Measurements from ENCODE around the gene C1orf167. TPM values are rescaled to one million over a fixed set of nuclear protein-coding genes. Genes with fewer than 3 reads are reported as not detected.

Gene C1orf167
- total RNA-seq, 4 donors from 2014 or later = 0.21 to 0.82 TPM; not detected in 2

DNA sequence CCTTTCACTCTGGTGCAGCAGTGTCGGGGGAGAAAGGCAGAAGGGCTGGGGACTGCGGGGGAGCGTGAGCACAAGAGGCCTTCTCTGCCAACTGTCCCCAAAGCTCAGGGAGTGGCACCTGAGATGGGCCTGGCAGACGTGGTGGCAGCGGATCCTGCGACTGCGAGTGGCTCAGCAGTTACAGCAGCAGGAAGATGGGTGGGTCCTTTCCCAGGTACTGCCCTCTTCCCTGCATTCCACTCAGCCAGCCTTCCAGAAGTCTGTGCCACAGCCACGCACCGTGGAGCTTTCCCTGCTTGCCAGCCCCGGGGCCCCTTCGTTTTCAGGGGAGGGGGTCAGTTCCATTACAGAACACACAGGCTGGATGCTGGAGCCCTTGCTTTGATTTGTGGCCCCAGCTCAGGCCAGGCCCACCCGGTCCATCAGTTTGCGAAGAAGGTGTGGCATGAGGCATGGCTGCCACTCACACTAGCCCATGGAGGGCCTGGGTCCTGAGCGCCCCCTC lies 26.6 kb downstream of the C1orf167 start:
- Histone ChIP-seq H3K27me3 (no peaks in the 10 kb centered on the region), H3K4me1 (peaks cover 0 to 18% of the 10 kb centered on the region in 2 donors), H3K4me3 (no peak overlapping the region), H3K36me3 (no peaks in the 10 kb centered on the region), H3K9me3 (no peaks in the 10 kb centered on the region), H3K27ac (peak overlapping the region; percentile 91 to 98)
- DNase-seq = no peak
- intact Hi-C loops (cut with DNase I; ENCODE audit: low total_unique reads) = no loop called here
- TF ChIP-seq, protein P1, sequence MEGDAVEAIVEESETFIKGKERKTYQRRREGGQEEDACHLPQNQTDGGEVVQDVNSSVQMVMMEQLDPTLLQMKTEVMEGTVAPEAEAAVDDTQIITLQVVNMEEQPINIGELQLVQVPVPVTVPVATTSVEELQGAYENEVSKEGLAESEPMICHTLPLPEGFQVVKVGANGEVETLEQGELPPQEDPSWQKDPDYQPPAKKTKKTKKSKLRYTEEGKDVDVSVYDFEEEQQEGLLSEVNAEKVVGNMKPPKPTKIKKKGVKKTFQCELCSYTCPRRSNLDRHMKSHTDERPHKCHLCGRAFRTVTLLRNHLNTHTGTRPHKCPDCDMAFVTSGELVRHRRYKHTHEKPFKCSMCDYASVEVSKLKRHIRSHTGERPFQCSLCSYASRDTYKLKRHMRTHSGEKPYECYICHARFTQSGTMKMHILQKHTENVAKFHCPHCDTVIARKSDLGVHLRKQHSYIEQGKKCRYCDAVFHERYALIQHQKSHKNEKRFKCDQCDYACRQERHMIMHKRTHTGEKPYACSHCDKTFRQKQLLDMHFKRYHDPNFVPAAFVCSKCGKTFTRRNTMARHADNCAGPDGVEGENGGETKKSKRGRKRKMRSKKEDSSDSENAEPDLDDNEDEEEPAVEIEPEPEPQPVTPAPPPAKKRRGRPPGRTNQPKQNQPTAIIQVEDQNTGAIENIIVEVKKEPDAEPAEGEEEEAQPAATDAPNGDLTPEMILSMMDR (IDR thresholded peaks at IDR 0.05) = no peak
- no peak for TF ChIP-seq POLR2A (IDR thresholded peaks at IDR 0.05)

DNA sequence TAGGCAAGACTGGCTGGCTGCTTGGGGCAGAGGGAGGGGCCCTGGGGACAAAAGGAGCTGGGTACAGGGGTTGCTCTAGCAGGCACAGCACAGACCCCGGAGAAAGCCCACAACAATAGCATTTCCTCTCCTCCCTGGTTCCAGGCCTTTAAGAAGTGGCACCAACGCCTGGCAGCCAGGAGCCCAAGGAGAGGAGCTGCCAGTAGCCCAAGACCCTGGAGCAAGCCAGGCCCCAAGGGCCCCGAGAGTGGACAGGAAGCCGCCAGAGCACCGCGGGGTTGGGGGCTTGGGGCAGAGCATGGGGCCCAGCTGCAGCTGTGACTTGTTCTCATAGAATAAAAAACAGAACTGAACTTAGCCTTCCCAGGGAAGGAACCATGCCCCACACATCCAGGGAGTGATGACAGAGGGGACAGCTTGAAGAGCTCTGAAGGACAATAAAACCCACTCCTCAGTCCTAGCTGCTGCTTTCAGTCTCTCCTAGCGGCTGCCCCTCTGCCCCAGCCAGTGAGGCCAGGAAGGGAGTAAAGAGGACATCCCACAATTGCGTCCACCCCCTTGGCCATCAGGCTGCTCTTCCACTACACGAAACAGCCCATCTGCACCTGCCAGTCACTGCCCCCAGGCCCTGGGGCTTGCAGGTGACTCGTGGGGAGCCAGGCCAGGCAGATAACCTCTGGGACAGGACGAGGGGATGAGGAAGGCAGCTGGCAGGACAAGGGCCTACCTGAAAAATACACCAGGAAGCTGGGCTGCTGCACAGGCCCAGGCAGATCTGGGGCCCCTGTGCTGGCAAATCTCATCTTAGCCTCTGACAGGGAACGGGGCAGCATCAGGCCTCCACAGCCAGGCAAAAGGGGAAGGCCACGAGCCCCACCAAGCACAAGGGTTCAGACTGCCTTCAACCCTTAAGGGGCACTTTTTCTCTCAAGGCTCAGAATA lies 27.4 kb downstream of the C1orf167 start:
- DNase-seq = no peak
- intact Hi-C loops (cut with DNase I; ENCODE audit: low total_unique reads) = no loop called here
- Histone ChIP-seq H3K4me3 (no peak overlapping the region), H3K36me3 (no peaks in the 10 kb centered on the region), H3K9me3 (no peaks in the 10 kb centered on the region), H3K27ac (peak overlapping the region; percentile 91 to 98), H3K27me3 (no peaks in the 10 kb centered on the region), H3K4me1 (peaks cover 0 to 18% of the 10 kb centered on the region in 2 donors)
- no peak for TF ChIP-seq POLR2A (IDR thresholded peaks at IDR 0.05)
- TF ChIP-seq, protein P1 (IDR thresholded peaks at IDR 0.05) = no peak

DNA sequence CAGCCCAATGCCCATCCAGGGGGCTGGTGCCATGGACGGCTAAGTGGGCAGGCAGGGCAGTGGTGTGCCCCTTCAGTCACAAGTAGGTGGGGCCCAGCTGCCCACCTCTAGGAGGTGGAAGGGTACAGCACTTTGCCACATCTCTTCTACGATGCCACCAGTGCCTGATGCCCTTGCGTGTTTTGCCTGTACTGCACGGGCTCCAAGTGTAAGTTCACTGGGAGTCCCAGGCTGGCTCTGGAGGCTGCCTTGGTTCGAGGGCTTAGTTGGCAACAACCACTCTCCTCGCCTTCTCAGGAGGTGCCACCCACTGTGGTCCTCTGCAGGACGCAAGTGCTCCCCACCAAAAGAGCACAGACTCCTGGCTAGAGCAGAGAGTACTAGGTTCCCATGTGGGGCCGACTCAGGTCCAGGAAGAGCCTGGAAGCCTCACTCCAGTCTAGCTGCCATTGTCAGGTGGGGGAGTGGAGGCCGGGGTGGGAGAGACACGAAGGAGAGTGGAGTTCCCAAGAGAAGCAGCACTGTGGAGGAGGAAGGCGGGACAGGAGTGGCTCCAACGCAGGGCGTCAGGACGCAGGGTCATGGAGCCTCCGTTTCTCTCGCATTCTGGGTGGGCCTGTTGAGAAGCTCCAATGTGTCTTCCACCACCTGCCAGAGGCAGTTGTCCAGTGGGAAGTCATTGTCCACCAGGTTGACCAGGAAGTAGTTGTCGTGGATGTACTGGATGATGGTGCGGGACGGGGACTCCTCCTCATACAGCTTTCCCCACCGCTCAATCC lies 28.3 kb downstream of the C1orf167 start:
- H3K4me1 ChIP-seq = peaks cover 0 to 18% of the 10 kb centered on the region in 2 donors
- no peak for DNase-seq

DNA sequence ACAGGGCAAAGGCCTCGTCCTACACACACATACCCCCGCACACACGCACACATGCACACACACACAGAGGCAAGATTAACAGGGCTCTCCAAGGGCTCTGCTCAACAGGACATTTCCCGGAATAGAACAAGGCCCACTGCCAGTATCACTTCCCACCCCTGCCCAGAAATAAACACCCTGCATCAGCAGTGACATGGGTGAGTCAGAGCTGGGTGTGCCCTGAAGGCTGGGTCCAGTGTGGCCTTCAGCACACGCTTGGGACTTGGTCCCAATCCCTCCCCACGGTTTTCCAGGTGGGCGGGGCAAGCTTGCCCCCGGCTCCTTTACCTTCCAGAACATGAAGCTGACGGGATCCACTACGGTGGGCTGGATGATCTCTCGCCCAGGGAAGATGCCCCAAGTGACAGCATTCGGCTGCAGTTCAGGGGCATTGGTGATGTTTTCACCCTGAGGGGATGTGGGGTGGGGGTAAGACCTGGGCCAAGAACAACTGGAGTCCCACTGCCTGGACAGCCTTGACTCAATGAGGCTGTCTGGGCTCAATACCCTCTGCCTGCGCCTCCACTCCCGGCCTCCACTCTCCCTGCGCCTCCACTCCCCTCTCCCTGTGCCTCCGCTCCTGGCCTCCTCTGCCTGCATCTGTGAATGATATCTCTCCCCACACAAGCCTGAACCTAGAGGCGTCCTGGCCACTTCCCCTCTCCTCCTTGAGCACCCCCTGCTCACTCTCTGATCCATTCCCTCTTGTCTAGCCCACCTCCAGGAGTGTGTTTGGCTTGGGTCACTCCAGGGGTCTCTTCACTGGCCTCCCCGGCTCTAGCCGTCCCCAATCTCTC lies 29.1 kb downstream of the C1orf167 start:
- H3K4me3 ChIP-seq = no peak overlapping the region
- H3K9me3 ChIP-seq = no peaks in the 10 kb centered on the region
- peaks cover 0 to 18% of the 10 kb centered on the region in 2 donors for H3K4me1 ChIP-seq
- DNase-seq = peak; percentile 93
- H3K36me3 ChIP-seq = no peaks in the 10 kb centered on the region
- H3K27ac ChIP-seq = peak overlapping the region; percentile 91 to 98
- H3K27me3 ChIP-seq = no peaks in the 10 kb centered on the region
- peak; percentile 56 to 80 for TF ChIP-seq POLR2A (IDR thresholded peaks at IDR 0.05)
- TF ChIP-seq, protein P1 (IDR thresholded peaks at IDR 0.05) = no peak
- intact Hi-C loops (cut with DNase I; ENCODE audit: low total_unique reads) = no loop called here

More for the DNA sequence above, 28.3 kb downstream of the C1orf167 start:
- intact Hi-C loops (cut with DNase I; ENCODE audit: low total_unique reads) = no loop called here
- H3K27ac ChIP-seq = peak overlapping the region; percentile 91 to 98
- H3K36me3 ChIP-seq = no peaks in the 10 kb centered on the region
- H3K4me3 ChIP-seq = no peak overlapping the region
- no peaks in the 10 kb centered on the region for H3K9me3 ChIP-seq
- TF ChIP-seq, protein P1 (IDR thresholded peaks at IDR 0.05) = no peak
- no peak for TF ChIP-seq POLR2A (IDR thresholded peaks at IDR 0.05)
- H3K27me3 ChIP-seq = no peaks in the 10 kb centered on the region

Measured in uterus (tissue), 4 donors.